Panc1 (cell line): ENCODE data around the gene SIGLEC11.

Experiments
- POLR2AphosphoS5 ChIP-seq: IDR thresholded peaks from 2 replicates; pipeline ENCODE4 v1.6.1; 2012; ENCODE audit warnings: mild to moderate bottlenecking, low read depth, low read length, moderate library complexity
- TCF7L2 ChIP-seq: IDR thresholded peaks from 2 replicates; pipeline ENCODE4 v1.6.1; 2011; ENCODE audit warnings: mild to moderate bottlenecking, low read depth, low read length, inconsistent platforms
- TF ChIP-seq, protein P1 (sequence below): fragments of 450-650 bp; IDR thresholded peaks from 2 replicates; pipeline ENCODE4 v1.5.1; 2017; ENCODE audit warnings: mild to moderate bottlenecking

DNA sequence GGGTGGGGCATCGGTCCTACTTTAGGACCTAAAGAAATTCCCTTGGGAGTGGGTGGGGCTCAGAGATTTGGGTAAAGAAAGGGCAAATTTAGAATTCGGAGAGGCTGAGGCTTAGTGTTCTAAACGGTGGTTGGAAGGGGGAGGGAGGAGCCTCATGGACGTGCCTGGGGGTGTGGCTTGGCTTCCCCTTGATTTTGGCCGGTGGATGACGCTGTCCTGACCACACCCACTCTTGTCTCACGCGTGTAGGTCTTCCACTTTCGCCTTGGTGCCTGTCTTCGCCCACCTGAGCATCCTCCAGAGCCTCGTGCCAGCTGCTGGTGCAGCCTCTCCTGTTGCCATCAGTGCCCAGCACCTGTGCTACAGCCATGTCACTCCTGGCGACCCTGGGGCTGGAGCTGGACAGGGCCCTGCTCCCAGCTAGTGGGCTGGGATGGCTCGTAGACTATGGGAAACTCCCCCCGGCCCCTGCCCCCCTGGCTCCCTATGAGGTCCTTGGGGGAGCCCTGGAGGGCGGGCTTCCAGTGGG is 30.4 kb downstream of the SIGLEC11 start:
- no peak for TF ChIP-seq TCF7L2
- TF ChIP-seq, protein P1, sequence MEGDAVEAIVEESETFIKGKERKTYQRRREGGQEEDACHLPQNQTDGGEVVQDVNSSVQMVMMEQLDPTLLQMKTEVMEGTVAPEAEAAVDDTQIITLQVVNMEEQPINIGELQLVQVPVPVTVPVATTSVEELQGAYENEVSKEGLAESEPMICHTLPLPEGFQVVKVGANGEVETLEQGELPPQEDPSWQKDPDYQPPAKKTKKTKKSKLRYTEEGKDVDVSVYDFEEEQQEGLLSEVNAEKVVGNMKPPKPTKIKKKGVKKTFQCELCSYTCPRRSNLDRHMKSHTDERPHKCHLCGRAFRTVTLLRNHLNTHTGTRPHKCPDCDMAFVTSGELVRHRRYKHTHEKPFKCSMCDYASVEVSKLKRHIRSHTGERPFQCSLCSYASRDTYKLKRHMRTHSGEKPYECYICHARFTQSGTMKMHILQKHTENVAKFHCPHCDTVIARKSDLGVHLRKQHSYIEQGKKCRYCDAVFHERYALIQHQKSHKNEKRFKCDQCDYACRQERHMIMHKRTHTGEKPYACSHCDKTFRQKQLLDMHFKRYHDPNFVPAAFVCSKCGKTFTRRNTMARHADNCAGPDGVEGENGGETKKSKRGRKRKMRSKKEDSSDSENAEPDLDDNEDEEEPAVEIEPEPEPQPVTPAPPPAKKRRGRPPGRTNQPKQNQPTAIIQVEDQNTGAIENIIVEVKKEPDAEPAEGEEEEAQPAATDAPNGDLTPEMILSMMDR, result no peak
- no peak for TF ChIP-seq POLR2AphosphoS5
